Measurements from ENCODE around the gene DIDO1.

The DIDO1 gene

DNA sequence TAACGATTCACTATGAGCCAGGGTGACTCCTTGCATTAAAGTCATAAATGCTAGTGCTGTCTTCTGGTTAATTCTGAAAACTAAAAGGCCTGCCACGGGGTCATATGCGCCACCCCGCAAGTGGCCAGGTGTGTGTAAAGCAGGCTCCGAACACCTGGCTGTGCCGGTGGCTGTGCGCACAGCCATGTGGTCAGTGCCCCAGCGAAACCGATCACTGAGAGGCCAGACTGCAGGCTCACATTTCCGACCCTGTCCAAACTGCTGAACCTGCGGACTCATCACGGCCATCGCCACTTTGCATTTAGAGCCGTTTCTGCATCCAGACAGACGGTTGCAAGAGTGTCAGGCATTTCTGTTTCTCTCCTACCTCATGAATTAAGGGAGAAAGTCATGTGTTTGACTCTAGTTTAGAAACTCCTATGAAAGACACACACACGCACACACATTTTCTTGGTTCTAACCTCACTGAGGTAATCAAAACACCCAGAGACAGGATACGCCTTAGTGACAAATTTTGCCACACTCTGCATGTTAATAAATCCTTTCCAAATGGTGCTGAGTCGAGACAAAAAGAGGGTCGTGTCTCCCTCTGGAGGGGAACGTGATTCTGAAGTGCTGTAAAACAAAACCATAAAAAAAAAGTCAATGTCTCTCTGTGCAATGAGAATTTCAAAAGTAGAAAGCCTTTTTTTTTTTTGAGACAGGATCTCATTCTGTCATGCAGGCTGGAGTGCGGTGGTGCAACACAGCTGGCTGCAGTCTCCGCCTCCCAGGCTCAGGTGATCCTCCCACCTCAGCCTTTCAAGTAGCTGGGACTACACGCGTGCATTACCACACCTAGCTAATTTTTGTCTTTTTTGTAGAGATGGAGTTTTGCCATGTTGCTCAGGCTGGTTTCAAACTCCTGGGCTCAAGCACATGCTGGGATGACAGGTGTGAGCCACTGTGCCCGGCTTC is 33.7 kb downstream of the DIDO1 start:
- DNase-seq = no peak

DNA sequence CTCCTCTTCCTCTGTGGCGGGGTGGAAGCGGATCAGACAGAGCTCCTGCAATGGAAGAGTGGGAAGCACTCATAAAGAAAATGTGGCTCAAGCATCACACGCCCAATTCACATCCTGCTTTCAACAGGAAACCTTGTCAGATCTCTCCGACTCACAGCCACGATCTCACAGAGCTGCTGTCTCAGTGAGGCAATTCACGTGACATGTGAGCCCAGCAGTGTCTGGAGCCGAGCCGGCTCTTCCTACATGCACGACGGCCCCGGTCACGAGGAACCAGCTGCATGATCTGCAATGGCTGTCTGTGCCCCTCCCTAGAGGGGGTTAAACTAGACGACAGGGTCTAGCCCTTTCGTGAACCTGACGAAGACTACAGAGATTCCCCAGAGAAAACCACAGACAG is 35.2 kb downstream of the DIDO1 start:
- DNase-seq = no peak

DNA sequence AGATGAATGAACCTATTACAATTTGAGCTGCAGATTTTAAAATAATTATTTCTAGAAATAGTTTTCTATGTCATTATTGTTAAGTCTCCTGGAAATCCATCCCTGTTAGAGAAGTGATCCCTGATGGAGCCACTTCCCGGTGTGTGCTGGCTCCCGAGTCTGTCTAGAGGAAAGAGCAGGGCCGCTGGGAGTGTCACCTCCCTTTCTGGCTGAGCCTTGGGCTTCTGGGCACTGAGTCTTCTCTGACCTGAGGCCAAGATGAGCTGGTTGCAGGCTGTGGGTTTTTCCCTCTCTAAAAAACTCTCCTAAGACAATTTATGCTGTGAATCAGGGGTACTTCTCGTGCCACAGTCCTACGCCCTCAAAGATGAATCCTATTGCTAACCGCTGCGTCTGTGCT is 35.9 kb downstream of the DIDO1 start:
- DNase-seq = no peak

DNA sequence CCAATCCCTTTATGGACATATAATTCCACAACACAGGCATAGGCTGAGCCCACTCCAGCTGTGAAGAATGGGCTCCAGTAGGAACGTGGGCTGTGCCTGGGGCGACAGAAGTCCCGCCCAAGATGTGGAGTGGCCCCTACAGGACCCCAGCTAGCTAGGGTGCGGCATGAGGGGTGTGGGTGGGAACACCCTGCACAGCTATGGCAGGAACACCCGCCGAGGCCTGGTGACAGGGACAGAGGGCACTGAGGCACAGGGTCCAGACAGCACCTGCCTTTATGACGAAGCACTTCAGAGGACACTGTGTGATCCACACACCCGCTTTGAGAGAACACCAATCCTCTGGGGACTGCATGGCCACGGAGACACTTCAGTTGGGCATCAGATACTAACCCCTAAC is 36.4 kb downstream of the DIDO1 start:
- no peak for DNase-seq

DNA sequence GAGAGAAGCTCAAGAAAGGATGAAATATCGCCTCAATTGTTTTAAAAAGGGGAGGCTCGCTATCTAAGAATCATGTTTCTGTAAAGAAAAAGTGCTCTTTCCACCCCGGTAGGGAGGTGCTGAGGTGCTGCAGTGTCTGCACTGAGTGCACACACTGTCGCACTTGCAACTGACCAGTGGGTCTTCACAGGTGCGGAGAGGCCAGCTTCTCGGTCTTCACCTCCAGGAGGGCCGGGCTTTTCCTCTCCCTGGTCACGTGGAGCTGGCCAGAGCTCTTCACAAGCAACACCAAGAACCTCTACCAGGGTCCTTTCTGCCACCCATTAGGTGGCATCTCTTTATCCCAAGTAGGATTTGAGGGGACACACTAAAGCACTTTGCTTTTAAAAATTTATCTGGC is 36.9 kb downstream of the DIDO1 start:
- no peak for DNase-seq

DNA sequence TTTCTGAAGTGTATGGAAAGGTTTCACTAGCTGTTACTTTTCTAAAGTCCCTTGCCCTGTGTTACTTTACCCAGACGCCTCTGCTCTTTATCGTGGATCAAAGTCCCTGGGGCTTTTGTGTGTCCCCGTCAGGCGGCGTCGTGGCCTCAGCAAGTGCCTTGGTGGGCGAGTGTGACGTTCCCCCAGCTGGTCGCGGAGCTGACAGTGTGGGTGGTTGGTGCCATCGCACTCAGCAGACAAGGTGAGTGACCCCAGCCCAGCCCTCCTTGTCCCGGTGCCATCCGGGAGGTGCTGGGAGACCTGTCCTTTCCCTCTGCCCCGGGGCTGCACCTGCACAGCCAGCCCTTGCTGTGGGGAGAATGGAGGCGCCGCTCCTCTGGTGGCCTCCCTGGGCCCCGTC is 37.4 kb downstream of the DIDO1 start:
- DNase-seq = no peak

DNA sequence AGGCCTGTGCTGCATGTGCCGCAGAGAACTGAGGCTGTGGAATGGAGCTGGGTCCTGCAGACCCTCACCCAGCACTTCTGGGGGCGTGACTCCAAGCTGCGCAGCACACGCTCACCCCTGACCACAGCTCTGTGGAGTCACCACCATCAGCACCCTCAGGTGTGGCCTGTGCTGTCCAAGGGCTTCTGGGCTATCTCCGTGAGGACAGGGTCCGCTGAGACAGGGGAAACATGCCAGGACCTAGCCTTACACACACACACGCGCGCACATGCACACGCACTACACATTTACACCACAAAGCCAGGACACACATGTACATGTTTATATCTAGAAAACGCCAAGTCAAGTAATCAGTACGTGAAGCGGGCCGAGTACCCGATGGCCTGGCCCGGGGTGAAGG is 37.9 kb downstream of the DIDO1 start:
- no peak for DNase-seq

DNA sequence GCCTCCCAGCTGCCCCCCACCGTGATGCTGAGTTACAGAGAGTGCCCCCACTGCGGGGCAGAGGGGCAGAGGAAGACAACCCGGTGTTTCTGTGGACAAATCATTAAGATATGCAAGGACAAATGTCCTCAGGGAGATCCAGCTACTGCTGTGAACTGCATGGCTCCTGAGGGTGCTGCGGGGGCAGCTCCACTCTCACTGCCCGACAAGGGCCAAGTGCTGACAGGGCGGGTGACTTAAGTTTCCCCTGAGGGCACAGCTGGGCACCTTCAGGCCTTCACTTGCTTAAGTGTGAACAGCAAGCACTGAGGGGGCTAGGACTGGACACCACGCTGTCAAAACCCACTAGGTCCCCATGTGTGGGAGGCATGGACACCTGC is 38.5 kb downstream of the DIDO1 start:
- no peak for DNase-seq

DNA sequence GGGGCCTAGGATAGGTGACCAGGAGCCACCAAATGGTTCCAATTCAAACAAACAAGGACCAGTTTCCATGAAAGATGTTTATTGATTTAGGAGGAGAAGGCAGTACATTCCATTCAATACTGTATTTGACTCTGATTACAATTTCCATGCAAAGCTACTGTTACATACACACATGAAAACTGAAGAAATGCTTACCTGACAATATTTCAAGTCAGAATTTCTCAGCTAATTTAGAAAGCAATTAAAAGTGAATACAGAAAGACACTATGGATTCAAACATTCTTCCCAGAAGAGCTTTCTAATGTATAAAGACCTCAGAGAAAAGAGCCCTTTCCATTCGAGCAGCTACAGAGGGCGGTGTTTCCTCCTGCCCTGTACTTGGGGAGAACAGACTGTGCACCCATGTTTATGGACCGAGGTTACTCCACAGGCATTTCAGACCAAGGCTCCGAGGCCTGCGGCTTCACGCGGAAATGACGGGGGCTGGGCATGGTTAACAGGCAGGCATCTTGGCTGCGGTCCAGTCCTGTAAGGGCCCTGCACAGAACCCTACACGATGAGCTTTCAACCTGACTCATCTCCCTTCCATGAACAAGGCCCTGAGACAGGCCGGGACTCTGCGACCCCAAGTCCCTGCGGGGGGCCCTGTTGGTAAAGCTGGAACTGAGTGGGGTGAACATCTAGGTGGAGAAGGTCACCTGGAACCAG is 39.0 kb downstream of the DIDO1 start:
- peak; percentile 62 to 71 for DNase-seq

DNA sequence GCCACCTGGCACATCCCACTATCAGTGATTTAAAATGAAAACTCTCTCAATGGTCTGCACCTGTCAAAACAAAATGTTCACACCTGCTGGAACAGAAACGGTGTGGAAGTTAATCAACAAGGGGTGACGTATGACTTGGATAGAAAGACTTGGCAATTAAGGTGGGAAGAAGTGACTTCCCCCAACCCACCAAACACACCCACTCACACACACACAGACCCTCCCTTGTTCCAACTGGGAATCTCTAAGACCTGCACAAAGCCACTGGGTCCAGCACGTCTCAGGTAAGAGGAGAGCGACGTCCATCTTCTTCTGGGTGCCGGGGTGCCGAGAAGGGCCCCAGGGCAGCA is 39.6 kb downstream of the DIDO1 start:
- no peak for DNase-seq

DNA sequence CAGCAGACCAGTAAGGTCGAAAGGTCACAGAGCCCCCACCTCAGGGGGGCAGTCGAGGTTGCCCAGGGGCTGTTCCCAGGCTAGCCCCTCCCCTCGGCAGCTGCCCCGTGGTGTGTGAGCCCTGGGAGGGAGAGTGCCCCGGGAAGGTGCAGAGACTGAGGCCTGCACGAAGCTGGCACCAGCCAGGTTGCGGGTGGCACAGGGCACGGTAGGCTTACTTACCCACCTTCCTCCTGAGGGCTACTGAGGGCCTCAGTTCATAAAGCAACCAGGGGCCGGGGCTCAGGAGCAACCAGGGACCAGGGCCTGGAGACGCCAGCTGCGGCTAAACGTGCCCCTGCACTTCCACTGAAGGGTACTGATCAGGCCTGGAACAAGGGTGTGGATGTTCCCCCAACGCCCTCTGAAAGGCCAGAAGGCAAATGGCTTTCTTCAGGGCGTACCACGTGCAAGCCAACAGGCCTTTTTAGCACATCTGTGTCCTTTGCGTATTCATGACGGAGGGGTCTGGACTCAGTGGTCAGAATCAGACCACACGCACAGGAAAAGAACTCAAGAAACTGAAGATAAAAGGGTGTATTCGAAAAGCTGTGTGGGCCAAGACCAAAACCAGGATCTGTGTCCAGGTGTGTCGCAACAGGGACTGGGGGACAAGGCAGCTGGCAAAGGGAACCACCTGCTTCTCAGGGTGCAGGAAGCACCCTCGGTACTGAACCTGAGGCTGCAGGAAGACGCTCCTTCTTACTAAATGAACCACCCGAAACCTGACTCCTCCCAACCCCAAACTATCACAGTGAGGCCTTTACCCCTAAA is 40.2 kb downstream of the DIDO1 start:
- no peak for DNase-seq

DNA sequence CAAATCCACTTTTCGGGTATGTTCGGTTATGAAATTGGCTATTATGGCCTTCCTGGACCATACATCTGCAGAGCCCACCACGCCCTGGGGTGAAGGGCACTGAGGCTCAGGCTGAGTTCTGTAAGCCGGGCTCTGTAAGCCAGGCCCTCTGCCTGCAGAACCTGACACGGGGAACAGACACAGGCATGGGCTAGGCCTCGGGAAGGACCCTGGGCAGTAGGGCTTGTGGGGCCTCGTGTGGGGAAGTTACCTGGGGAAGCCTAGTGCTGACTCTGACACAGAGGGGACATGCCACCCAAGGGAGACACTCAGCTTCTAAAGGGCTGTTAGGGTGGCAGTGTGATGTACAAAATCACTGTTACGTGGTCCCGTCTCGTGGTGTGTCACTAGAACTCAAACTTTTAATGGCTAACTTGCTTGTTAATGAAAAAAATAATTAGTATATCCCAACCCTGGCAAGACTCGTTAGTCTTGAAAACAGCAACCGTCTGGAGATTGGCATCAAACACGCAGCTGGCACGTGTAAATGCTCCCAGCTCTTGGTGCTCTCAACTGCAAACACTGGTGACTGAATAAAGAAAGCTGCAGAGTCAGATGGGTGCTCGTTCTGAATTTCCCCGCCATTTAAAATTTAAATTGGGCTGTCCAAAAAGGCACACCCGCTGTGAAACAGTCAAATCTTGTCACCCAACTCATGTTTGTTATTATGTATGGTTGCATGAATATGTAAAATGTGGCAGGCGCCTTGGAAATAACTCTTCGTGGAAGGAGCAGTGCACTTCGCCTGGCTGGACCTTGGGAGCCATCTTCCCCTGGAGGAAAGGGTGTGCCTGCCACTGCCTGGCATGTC is 41.0 kb downstream of the DIDO1 start:
- DNase-seq = no peak

DNA sequence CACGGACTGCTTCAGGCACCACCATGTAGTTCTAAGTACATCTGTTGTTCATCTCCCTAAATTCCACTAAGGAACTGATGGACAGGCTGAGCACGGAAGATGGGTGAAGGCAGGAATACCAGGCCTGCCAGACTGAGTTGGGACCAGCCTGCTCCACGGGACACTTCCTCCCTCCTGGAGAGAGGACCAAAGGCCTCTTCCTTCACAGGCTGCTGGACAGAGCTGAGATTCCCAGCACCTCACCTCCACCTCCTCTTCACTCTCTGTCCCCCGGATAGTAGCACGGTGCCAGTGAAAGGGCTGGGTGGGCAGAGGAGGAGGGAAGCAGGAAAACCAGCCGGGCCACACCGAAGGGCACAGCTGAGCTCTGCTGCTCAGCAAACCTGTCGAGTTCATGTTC is 41.7 kb downstream of the DIDO1 start:
- no peak for DNase-seq

DNA sequence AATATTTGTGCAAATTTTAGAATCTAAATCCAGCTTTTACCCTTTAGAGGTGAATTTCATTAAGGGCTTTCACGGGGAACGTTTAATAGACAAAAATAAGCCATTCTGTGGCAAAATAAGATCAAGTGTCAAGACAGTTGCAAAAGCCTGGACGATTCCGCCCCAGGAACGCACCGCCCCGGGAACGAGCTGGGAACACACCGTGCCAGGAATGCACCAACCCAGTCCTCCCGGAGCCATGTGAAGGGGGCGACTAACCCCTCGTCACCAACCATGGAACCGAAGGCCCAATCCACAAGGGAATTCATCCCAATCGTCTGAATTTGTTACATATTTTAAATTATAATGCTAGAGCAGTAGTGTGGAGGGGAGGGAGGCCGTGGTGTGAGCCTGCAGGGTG is 43.9 kb downstream of the DIDO1 start:
- DNase-seq = no peak

DNA sequence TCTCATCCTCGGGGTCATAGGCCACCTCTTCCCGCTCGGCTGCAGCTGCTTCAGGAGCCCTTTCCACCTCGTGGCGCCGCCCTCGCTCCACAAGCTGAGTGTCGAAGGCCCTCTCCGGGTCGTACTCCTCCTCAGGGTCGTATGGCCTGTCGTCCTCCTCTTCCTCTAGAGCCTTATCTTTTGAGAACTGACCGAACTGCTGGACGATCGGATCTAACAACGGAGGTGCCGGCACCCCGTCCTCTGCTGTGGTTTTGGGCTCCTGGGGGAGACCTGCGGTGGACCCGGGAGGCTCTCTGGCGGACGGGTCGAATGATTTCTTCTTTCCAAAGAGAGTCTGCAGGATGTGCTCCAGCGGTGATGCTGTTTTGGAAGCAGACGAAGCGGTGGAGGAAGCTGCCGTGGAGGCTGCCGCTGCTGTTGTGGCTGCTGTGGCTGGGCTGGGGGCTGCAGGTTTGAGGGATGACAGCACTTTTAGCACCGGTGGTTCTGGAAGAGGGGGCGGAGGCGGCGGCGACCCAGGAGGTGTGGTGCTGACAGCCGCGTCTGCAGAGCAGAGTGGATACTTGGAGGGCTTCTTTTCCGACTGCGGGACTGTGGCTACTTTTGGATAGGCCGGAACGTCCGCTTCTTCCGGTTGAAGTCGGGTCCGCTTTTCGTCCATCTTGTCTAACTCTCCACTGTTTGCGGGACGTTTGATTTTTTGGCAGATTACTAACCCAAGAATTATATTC is 44.5 kb downstream of the DIDO1 start:
- DNase-seq = no peak

DNA sequence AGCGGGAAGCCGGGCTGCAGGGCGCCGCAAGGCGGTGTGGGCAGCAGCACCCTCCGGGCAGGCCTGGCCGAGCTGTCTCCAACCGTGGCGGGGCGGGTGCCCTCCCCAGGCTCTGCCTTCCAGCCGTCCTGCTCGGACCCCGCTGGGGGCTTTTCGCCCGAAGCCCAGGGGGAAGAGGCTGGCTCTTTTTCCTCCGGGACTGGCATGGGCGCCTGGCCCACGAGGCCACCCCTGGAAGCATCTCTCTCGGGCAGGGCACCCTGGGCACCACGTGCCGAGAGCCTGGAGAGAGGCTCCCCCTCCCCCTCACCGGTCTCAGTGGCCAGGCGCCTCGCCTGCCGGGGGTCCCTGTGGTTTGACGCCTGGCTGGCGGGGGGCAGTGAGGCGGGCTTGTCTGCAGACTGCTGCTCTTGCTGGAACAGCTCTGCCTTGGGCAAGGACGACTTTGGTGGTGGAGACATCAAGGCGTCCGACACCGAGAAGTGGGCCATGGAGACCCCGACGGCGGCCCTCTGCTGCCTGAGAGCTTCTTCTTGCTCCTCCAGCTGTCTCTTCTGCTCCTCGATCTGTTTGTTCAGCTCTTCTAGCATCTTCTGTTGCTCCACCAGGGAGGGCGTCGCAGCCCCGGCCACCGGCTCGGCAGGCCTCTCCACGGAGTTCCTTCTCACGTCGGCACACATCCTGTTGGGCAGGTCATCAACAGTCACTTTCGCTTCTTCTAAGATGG is 45.2 kb downstream of the DIDO1 start:
- no peak for DNase-seq

DNA sequence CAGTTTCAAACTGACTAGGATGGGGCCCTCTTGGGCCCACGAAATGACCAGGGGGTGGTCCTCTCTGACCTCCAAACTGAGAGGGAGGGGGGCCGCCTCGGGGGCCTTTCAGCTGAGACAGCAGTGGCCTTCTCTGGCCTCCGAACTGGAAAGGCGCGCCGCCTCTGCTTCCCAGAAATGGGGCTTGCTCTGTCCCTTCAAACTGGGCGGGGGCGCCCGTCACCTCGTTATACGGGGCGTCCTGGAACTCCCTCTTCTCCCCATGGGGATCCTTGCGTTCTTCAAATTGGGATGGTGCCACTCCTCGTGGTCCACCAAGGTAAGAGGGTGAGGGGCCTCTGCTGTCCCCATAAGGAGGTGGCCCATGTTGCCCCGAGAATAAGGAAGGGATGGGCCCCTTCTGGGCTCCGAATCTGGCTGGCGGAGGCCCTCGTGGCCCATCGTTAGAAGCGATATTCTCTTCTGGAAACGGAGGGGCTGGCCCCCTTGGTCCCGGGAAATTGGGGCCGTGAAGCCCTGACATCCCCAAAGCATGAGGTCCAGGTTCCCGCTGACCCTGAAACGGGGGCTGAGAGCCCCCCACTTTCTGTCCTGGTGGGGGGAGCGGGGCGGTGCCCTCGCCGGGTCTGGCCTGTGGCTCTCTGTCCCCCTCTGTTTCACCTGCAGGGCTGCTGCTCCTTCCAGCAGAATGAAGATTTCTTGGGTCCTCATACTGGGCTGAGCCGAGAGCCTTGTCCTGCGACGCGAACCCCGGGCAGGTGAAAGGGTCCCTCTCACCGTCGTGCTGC is 46.0 kb downstream of the DIDO1 start:
- no peak for DNase-seq

DNA sequence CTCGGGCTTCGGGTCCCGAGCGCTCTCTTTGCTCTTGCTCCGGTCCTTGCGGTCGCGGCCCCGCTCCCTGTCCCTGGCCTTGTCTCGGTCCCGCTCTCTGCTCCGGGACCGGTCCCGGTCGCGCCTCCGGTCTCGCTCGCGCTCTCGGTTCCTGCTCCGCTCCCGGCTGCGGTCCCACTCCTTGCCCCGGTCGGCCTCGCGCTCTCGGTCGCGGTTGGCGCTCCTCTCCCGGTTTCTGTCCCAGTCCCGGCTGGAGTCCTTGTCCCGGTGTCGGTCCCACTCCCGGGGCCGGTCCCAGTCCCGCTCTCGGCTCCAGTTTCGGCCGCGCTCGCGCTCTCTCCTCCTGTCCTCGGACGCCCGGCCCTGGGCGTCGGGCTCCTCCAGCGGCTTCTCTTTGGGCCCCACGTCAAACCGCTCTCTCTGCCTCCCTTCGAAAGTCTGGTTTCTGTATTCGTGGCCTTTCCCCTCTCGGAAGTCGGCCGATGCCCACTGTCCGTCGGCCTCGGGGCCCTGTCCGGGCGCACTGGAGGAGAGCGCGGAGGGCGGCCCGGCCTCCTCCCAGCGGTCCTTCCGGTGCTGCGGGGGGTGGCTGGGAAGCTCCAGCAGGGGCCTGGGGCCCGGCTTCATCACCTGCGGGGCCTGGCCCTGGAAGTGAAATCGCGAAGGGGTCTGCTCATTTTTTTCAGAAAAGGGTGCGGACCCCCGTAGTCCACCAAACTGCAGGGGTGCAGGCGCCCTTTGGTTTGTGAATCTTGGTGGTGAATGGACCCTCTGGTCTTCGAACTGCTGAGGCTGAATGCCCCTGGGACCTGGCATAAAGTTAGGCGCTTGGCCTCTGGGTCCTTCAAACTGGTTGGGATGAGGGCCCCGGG is 46.8 kb downstream of the DIDO1 start:
- DNase-seq = no peak

All from Kasumi-1 (cell line).